DMS153 treated with DMSO at 0.1 percent for 48 hours (cell line): ENCODE results near the gene TMOD2.

Source experiments
- DNase-seq: peaks from one replicate; lab custom pipeline; 2025; ENCODE audit not compliant: unreplicated experiment; lab: John Stamatoyannopoulos, UW

TMOD2 gene

GRCh38 chr15:51849860-51850259, 98.5 kb downstream of the TMOD2 start:
- no peak for DNase-seq

GRCh38 chr15:51853998-51854397, 102.6 kb downstream of the TMOD2 start:
- no peak for DNase-seq

GRCh38 chr15:51855612-51856011, 104.2 kb downstream of the TMOD2 start:
- DNase-seq: no peak

- DNase-seq: no peak
Measured at GRCh38 chr15:51856714-51857380, 105.5 kb downstream of the TMOD2 start.

GRCh38 chr15:51861557-51862359, 110.4 kb downstream of the TMOD2 start:
- no peak for DNase-seq

- no peak for DNase-seq
Measured at GRCh38 chr15:51863131-51863530, 111.7 kb downstream of the TMOD2 start.

- no peak for DNase-seq
Measured at GRCh38 chr15:51864408-51865056, 113.1 kb downstream of the TMOD2 start.

GRCh38 chr15:51865317-51865716, 113.9 kb downstream of the TMOD2 start:
- DNase-seq: no peak
